ENCODE results near the gene MEIS2. TPM values are rescaled to one million over a fixed set of nuclear protein-coding genes. Genes with fewer than 3 reads are reported as not detected.

Gene MEIS2
- total RNA-seq, 1 donor, result 17.7 TPM

DNA sequence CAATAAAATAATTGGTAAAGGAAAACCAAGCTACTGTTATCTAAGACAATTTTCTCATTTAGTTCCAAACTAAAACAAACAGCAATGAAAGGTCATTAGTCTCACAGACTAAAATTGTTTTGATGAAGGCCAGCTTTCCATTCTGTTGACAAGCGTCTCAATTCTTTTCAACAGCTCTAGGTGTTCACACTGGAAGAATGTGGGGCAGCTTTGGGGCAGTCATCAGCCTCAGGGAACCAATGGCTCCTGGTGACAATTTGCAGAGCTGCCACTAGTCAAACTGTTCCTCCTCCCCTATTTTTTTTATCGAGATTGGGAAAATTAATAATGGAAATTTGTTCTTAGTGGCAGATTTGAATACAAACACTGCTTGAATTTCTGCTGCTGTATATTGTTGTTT is 104.2 kb downstream of the MEIS2 start:
- no peaks in the 10 kb centered on the region for H3K27me3 ChIP-seq (ENCODE audit: insufficient read depth, low read length)
- H3K4me2 ChIP-seq (ENCODE audit: insufficient read depth, low read length), result no peak overlapping the region
- no peak for DNase-seq (ENCODE audit: insufficient read length, low spot score, missing footprints)
- H4K20me1 ChIP-seq (ENCODE audit: insufficient read depth, low read length), result no peaks in the 10 kb centered on the region
- no peak overlapping the region for H2AFZ ChIP-seq (ENCODE audit: low read length)
- TF ChIP-seq, protein P1, sequence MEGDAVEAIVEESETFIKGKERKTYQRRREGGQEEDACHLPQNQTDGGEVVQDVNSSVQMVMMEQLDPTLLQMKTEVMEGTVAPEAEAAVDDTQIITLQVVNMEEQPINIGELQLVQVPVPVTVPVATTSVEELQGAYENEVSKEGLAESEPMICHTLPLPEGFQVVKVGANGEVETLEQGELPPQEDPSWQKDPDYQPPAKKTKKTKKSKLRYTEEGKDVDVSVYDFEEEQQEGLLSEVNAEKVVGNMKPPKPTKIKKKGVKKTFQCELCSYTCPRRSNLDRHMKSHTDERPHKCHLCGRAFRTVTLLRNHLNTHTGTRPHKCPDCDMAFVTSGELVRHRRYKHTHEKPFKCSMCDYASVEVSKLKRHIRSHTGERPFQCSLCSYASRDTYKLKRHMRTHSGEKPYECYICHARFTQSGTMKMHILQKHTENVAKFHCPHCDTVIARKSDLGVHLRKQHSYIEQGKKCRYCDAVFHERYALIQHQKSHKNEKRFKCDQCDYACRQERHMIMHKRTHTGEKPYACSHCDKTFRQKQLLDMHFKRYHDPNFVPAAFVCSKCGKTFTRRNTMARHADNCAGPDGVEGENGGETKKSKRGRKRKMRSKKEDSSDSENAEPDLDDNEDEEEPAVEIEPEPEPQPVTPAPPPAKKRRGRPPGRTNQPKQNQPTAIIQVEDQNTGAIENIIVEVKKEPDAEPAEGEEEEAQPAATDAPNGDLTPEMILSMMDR (IDR thresholded peaks at IDR 0.05; ENCODE audit: extremely low read depth, low read depth, low read length), result no peak
- no peak overlapping the region for H3K27ac ChIP-seq (ENCODE audit: low read depth, low read length)
- H3K79me2 ChIP-seq (ENCODE audit: insufficient read depth, low read length), result no peaks in the 10 kb centered on the region
- H3K36me3 ChIP-seq (ENCODE audit: insufficient read depth, low read length), result no peaks in the 10 kb centered on the region
- H3K9me3 ChIP-seq (ENCODE audit: low read depth, low read length), result no peaks in the 10 kb centered on the region
- no peaks in the 10 kb centered on the region for H3K4me1 ChIP-seq (ENCODE audit: insufficient read depth, low read length)
- H3K4me3 ChIP-seq (ENCODE audit: insufficient read depth, low read length), result no peak overlapping the region

DNA sequence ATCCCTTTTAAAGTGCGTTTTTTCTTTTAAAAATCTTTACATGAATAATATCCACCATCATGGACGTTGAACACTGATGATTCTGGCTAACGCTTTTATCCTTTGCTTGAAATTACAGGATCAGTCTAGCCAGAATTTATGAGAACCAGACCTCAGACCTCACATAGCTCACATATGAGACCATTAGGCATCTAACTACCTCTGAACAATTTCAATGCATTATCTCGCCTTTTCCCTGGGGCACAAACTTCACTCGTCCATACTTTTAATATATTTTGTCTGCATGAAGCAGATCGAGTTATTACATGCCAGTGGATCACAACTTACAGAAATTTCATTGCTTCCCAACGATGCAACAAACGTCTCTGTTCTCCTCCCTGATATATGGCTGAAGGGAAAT is 105.6 kb downstream of the MEIS2 start:
- no peaks in the 10 kb centered on the region for H3K27me3 ChIP-seq (ENCODE audit: insufficient read depth, low read length)
- no peak overlapping the region for H2AFZ ChIP-seq (ENCODE audit: low read length)
- H3K79me2 ChIP-seq (ENCODE audit: insufficient read depth, low read length), result no peaks in the 10 kb centered on the region
- H3K36me3 ChIP-seq (ENCODE audit: insufficient read depth, low read length), result no peaks in the 10 kb centered on the region
- H3K27ac ChIP-seq (ENCODE audit: low read depth, low read length), result no peak overlapping the region
- no peak overlapping the region for H3K4me2 ChIP-seq (ENCODE audit: insufficient read depth, low read length)
- TF ChIP-seq, protein P1 (IDR thresholded peaks at IDR 0.05; ENCODE audit: extremely low read depth, low read depth, low read length), result no peak
- H4K20me1 ChIP-seq (ENCODE audit: insufficient read depth, low read length), result no peaks in the 10 kb centered on the region
- no peaks in the 10 kb centered on the region for H3K4me1 ChIP-seq (ENCODE audit: insufficient read depth, low read length)
- DNase-seq (ENCODE audit: insufficient read length, low spot score, missing footprints), result no peak
- H3K9me3 ChIP-seq (ENCODE audit: low read depth, low read length), result no peaks in the 10 kb centered on the region
- H3K4me3 ChIP-seq (ENCODE audit: insufficient read depth, low read length), result no peak overlapping the region

DNA sequence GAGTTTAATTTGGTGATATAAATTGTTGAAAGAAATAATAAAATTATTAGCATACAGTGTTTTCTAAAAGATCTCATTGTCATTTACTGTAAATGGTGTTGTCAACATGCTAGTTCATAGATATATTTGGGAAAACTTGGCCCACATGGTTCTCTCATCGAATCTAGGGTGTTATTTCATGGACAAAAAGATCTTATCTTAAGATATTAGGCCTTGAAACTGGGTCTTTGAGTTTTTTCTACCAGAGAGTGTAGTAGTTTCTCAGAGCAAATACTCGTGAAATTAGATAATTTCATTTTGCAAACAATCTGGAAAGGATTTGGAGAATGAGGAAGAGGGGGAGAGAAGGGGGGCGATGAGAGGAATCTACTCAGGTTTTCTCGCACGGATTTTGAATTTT is 107.9 kb downstream of the MEIS2 start:
- no peaks in the 10 kb centered on the region for H4K20me1 ChIP-seq (ENCODE audit: insufficient read depth, low read length)
- peaks cover 5% of the 10 kb centered on the region for H3K4me1 ChIP-seq (ENCODE audit: insufficient read depth, low read length)
- H3K79me2 ChIP-seq (ENCODE audit: insufficient read depth, low read length), result no peaks in the 10 kb centered on the region
- no peaks in the 10 kb centered on the region for H3K27me3 ChIP-seq (ENCODE audit: insufficient read depth, low read length)
- DNase-seq (ENCODE audit: insufficient read length, low spot score, missing footprints), result no peak
- H3K27ac ChIP-seq (ENCODE audit: low read depth, low read length), result no peak overlapping the region
- TF ChIP-seq, protein P1 (IDR thresholded peaks at IDR 0.05; ENCODE audit: extremely low read depth, low read depth, low read length), result no peak
- no peak overlapping the region for H3K4me2 ChIP-seq (ENCODE audit: insufficient read depth, low read length)
- H3K36me3 ChIP-seq (ENCODE audit: insufficient read depth, low read length), result no peaks in the 10 kb centered on the region
- no peaks in the 10 kb centered on the region for H3K9me3 ChIP-seq (ENCODE audit: low read depth, low read length)
- H2AFZ ChIP-seq (ENCODE audit: low read length), result no peak overlapping the region
- no peak overlapping the region for H3K4me3 ChIP-seq (ENCODE audit: insufficient read depth, low read length)

DNA sequence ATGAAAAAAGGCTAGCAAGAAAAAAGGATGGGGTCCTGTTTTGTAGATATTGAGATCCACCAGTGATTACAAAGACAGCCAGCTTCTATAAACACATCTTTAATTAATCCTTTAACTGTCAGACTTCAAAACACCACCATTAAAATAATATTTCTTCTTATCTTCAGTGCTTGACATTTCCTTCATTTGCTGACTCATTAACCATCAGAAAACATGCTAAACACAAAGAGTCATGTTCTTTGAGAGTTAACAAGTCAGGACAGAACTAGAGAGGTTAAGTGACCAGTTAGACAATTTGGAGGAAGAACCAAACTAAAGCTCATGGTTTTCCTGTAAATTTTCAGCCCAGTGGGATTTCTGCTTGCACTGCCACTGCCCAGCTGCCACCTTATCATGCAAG is 111.4 kb downstream of the MEIS2 start:
- TF ChIP-seq, protein P1 (IDR thresholded peaks at IDR 0.05; ENCODE audit: extremely low read depth, low read depth, low read length), result no peak
- Histone ChIP-seq H3K4me2 (ENCODE audit: insufficient read depth, low read length) (no peak overlapping the region), H3K9me3 (ENCODE audit: low read depth, low read length) (no peaks in the 10 kb centered on the region), H3K27ac (ENCODE audit: low read depth, low read length) (no peak overlapping the region), H3K36me3 (ENCODE audit: insufficient read depth, low read length) (no peaks in the 10 kb centered on the region), H3K4me1 (ENCODE audit: insufficient read depth, low read length) (peaks cover 5% of the 10 kb centered on the region), H3K27me3 (ENCODE audit: insufficient read depth, low read length) (no peaks in the 10 kb centered on the region), H3K79me2 (ENCODE audit: insufficient read depth, low read length) (no peaks in the 10 kb centered on the region), H2AFZ (ENCODE audit: low read length) (no peak overlapping the region), H3K4me3 (ENCODE audit: insufficient read depth, low read length) (no peak overlapping the region), H4K20me1 (ENCODE audit: insufficient read depth, low read length) (no peaks in the 10 kb centered on the region)
- no peak for DNase-seq (ENCODE audit: insufficient read length, low spot score, missing footprints)
